GM21723 (cell line): Measurements from ENCODE around the gene CLSTN2.

Source experiments
- ATAC-seq: cut with Tn5 transposase; IDR thresholded peaks from one replicate; pipeline ENCODE4 v1.9.1; 2021; ENCODE audit warnings: mild to moderate bottlenecking, moderate library complexity; ENCODE audit not compliant: unreplicated experiment

CLSTN2 gene

DNA sequence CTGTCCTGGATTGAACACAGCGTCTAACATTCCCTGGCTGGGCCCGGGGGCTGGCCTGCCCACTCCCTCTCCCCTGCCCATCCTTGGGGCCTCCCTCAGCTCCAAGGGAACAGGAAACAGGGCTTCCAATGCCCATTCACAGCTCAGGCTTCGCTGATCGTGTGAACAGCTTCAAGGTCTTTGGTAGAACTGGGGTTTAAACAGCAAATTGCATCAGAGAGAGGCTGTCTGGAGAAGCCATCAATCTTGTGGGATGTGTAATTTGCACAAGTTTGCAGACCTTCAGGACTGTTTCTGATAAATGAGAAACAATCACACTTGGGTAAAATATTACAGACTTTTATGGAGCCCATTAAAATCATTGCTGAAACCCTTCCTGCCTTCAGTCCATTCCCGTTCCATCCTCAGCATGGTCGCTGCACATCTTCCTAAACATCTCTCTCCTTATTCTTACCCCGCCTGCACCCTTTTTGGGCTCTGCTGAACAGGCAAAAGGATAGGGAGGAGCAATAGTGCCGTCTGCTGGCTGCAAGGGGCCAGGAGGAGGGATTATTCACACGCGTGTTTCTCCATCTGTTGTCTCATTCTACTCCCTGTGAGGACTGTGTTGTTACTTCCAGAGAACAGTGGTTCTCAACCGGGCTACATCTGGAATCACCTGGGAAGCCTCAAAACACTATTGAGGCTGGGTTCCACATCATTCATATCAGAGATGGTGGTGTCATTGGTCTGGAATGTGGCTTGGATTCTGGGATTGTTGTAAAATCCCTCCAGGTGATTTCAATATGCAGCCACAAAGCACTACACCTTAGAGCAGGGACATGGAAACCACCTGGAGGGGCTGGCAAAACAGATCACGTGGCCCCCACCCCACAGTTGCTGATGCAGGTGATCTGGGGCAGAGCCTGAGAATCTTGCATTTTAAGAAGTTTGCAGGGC, 116.3 kb downstream of the CLSTN2 start:
- no peak for ATAC-seq

DNA sequence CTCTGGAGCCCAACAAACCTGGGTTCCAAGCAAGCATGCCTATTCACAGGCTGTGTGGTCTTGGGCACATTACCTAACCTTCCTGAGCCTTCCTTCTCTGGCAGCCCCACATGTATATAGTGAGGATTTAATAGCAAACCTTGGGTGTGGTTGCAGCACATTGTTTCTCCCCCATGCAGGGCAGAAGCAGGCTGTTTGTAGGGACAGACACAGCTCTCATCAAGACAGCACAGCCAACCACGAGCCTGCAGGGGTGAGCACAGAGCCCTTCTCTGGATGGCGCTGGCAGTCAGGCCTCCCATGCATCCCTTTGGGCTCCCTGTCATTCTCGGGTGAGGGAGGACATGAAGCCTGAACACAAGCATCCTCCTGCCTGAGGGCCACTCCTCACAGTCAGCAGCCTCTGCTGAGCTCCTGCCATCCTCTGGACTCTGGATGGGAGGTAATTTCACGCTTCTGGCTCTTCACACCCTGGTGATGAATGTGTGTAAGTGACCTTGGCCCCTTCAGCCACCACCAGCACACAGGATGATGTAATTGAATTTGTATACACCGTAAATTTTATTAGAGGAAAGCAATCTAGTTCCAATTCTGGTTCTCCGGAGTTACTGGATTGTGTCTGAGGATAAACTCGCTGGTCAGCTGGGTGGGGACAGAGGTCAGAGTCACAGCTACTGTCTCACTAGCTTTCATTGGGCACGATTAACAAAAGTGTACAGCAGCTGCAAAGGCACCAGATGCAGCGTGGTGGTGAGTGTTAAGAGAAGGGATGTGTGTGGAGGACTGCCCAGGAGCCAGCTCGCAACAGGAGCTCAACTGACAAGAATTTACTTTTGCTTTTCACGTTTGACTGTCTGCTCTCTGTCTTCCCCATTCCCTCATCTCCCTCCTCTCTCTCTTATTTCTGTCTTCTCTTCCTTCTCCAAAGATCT, 118.1 kb downstream of the CLSTN2 start:
- no peak for ATAC-seq

DNA sequence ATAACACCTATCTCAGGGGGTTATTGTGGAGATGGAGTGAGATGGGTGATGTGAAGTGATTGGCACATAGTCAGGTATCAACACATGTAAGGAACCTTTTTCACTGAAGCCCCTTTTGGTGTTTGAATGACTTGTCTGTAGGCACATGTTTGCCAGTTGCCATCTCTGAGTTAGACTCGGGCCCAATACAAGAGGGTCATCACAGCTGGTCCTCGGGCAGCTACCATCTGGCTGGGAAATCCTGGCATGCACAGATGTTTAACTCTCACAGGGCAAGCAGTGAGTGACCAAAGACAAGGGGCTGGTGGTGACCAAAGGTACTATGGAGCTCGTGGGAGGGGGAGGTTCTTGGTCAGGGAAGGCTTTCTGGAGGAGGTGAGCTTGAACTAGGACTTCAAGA, 118.8 kb downstream of the CLSTN2 start:
- ATAC-seq: no peak

DNA sequence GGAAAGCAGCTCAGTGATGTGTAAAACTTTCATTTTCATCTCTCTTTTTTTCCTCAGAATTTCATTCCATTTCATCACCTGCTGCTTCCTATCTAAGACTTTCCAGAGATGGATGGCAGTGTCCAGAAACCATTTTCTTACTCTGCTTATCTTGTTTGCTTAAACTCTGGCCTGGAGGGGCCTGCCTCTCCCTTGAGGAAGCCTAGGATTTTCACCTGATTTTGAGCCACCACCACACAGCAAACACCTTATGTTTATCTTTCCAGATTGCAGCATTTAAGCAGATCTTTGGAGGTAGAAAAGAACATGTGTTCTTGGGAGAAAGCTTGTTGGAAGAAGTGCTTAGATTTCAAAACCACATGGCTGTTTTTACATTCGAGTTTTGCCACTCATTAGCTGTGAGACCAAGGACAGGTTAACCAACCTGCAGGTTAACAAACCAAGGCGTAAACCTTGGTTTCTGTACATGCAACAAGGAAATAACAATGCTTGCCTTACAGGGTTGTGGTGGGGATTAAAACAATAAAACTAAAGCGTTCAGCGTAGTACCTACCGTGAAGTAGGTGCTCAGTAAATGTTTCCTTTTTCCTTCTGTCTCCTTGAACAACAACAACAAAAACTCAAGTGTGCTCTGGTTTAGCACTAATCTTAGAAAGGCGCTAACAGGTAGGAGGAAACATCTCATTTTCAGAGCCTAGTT, 120.3 kb downstream of the CLSTN2 start:
- ATAC-seq: no peak

DNA sequence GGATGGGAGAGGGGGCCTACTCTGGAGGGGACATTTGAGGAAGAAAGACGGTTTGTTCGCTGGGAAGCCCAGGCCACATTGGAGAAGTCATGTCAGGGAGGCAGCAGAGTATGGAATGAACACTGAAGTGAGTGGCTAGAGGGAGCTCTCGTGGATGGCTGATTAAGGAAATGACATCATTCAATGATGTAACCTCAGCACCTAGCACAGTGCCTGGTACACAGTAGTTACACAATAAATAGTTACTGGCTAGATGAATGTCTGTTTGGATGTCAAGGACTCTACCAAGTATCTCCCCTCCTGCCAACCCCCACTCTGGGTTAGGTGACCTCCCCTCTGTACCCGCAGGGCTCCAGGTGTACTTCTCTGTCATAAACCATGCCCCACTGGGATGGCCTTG, 121.1 kb downstream of the CLSTN2 start:
- no peak for ATAC-seq

DNA sequence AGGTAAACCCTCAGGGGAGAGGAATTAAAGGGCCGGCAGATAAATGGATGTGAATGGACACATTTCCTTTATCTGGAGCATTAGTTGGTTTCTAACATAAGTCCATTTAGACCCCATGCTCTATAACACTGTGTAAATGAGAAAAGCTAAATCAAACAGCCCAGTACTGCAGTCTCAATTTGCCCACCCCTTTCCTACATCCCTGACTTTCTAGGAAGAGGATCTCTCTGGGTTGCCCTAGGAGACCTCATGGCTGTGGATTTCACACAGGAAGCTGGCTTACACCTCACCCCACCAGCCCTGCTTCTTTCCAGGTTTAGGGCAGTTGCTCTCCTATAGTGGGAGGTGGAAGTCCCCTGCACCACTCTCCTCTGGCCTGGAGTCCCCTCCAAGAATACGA, 126.2 kb downstream of the CLSTN2 start:
- no peak for ATAC-seq

DNA sequence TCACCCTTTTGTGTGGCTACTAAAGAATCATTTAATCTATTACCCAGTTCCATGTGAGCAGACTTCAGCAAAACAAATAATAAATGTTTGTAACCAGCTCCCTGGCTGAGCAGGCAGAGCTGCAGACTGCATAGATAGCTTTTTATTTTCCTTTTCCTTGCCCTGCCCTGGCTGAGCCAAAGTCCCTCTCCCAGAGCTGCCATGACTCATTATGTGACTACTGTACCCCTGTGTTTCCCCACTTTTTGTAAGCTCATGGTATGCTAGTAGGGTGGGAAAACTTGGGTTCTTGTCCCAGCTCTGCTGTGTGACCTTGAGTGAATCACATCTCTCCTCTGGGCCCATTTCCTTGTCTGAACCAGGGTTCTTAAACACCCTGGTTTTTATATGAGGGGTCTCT, 127.5 kb downstream of the CLSTN2 start:
- ATAC-seq: no peak

DNA sequence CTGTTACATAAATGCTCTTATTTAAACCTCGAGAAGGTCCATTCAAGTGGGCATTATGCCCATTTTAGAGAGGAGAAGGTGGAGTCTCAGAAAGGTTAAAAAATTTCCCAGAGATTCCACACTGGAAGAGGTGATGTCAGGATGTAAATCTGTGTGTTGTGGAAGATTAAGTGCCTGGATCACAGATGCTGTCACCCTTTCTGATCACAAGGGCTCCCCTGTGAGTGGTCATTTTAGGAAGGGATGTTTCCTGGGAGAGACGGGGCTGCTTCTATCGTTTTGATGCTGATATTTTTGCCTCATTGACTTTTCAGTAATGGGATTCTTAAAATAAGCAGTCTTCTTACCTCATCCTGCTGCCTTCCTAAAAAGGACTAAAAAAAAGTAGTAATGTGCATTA, 132.5 kb downstream of the CLSTN2 start:
- no peak for ATAC-seq

DNA sequence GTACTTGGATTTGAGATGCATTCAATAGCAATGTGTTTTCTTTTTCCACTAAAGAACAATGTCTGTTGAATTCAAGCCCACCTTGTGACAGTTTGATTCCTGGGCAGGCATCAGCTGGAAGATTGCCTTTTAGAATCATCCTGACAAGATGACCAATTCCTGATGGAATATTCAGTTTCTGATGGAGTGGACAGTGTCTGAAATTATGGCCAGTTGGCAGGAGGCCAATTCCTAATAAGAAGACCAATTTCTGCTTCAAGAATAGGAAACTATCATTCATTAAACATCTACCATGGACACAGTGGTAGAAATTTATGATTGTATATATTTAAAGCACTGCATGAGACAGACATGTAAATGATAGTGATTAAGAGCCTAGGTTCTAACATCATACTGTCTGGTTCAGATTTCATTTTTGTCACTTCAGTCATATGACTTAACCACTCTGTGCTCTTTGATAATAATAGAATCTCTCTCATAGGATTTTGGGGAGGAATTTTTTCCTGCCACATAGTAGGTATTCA, 133.6 kb downstream of the CLSTN2 start:
- ATAC-seq: no peak

DNA sequence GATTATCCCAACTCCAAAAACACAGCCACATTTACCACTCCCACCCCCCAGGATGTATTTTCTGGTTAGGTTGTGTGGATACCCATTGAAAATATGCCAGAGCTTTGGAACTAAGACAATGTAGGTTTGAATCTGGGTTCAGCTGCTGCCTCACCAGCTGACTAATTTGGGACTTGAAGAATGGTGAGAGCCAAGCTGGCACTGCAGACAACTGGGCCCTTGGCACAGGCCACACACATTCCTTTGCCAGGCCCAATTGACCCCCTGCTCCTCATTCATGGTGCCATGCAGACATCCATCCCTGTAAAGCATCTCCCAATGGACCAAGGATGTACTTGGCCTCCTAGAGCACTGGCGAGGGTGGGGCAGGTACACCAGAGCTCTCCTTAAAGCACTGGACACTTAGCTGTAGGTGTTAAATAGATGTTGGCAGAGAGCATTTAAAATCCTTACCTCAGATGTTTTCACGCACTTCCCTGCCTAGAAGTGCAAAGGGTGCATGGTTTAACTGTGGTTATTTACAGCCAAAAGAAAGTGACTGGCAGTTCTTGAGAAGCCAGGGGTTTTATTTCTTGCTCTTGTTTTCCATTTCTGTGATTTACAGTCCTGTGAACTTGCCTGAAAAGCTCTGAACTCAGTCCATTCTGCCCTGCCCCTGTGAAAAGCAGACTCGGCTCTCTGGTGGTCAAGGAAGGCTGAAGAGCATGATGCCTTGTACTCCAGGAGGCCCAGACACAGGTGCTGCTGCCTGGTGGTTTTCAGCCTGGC, 138.5 kb downstream of the CLSTN2 start:
- no peak for ATAC-seq

DNA sequence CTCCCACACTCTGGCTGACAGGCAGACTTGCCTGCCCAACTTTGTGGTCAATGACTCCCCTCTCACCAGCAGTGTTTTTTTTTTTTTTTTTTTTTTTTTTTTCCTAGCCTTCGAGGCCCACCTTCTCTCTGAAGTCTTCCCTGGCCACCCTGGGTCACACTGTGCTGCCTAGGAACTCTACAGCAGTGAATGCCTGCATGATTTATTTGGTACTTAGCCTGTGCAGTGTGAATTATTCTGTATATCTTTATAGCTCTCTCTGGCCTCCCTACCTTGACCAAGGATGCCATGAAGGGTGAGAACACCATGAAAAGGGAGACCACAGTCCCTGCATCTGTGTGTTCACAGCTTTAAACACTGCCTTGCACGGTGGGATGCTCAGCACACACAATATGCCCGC, 141.6 kb downstream of the CLSTN2 start:
- no peak for ATAC-seq

DNA sequence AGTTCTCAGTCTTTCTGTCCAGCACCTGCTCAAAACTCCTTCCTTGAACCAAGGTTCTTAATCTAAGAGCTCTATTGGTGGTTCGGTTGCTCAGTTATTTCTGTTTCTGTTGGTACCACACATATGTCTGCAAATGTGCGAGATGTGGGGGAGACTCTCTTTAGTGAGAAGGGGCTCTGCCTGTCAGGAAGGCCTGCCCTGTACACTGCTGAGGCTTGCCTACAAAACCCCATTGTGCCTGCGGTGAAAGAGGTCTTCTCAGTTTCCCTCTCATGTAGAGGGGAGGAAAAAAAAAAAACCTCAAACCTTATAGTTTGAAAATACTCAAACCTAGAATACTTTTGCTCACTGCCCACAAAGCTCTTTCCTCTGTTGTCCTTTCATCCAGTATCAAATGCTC, 142.4 kb downstream of the CLSTN2 start:
- no peak for ATAC-seq

DNA sequence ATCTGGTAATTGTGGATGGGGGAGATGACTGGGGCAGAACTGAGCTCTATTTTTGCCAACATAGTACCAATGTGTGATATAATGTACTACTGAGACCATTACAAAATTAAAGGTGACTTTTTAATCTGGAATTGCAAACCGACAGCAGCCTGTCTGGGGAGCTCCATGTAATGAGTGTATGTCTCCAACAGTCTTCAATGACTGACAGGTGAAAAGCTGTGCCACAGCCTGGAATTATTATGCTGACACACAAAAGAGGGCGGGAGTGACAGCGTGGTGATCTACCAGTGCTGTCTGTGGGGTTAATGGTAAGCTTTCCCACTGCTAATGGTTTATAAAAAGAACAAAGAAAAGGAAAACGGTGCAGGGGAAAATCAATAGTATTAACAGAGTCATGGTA, 143.4 kb downstream of the CLSTN2 start:
- no peak for ATAC-seq

DNA sequence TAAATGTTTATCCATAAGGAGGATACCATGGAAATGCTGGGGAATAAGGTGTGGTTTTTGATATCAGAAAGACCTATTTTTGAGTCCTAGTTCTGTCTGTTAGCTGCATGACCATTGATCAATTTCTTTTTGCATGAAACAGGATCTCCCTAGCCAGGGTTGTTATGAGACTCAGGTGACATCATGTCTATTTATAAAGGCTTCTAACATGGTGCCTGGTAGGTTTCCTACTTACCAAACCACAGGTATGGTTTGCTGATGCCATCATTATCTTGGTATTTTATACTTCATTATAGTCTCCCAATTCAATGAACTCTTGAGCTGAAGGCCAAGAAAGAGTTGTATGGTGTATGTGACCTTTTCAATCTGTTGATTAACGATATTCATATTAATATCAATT, 144.0 kb downstream of the CLSTN2 start:
- no peak for ATAC-seq

DNA sequence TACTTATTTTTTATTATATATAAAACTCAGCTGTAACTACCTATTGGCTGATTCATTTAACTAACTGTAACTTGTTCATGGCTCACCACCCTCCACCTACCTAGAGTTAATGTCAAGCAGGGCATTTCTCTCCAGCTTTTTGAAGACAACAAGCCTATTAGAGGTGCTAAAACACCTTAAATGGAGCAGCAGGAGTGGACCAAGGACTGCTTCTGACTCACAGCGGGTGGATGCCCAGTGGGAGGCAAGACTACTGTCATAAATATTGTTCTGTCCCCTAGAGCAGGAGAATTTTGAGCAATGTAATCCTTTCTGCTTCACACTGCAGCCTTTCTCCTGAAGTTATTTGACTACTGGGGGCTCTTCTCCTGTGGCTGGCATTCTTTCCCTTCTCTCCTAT, 146.9 kb downstream of the CLSTN2 start:
- no peak for ATAC-seq

DNA sequence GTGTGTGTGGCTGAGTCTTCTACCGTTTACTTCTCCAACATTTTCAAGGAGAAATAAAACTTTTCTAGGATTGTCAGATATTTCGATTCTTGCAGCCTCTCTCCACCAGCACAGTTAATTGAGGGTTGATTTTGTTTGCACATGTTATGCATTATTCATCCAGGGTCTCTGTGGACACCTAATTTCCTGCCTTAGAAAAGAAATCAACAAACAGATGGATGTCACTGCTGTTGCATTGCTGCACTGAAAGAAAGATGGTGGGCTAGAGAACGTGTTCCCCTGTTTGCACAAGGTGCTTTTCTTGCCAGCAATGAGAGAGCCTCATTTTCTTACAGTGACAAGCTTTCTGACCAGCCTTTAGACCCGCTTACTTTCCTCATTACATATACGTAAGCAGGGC, 150.0 kb downstream of the CLSTN2 start:
- ATAC-seq: no peak

DNA sequence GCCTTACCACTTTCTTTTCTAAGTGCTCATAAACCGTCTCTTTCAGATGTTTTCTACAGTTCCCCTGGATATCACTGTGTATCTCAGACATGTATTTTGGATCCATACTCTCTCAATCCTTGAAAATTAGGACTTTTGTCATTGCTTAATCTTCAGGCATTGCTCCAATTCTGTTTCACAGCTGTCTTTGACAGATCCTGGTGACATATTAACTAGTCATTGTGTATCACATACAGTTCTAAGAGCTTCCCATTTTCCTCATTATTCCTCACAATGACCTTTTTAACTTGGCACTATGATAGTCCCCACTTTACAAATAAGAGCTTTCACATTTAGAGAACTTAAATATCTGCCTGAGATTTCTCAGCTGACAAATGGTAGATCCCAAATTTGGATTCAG, 151.7 kb downstream of the CLSTN2 start:
- ATAC-seq: no peak

DNA sequence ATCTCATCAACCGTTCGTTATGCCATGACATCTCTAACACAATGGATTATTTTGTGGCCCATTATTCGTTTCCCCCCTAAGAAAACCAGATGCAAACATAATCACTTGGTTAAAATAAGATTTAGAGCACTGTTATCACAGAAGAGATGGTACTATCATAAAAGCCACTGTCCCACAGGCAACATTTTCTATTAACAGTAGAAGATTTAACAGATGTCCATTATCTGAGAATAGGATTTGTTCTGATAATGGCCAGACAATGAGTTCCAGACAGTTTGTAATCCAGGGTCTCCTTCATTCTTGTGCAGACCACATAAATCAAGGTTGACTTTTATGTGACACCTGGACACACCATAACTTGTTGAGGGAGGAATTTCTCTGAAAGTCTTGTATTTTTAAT, 153.1 kb downstream of the CLSTN2 start:
- ATAC-seq: no peak

DNA sequence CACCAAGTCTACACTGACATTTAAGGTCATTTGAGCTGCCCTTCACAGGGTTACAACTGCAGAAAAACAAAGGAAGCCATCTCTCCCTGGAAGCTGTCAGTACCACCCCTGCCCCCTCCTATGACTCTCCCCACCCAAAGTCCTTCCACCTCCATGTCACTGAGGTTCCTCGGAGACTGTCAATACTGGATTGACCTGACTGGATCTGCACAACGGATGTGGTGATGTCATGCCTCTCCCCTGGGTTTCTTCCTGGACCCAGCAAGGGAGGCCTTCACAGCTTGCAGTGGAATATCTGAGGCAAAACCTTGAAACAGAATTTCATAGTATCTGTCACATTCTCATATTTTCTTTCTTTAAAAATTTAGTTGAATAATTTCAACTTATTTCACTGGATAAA, 153.5 kb downstream of the CLSTN2 start:
- no peak for ATAC-seq

DNA sequence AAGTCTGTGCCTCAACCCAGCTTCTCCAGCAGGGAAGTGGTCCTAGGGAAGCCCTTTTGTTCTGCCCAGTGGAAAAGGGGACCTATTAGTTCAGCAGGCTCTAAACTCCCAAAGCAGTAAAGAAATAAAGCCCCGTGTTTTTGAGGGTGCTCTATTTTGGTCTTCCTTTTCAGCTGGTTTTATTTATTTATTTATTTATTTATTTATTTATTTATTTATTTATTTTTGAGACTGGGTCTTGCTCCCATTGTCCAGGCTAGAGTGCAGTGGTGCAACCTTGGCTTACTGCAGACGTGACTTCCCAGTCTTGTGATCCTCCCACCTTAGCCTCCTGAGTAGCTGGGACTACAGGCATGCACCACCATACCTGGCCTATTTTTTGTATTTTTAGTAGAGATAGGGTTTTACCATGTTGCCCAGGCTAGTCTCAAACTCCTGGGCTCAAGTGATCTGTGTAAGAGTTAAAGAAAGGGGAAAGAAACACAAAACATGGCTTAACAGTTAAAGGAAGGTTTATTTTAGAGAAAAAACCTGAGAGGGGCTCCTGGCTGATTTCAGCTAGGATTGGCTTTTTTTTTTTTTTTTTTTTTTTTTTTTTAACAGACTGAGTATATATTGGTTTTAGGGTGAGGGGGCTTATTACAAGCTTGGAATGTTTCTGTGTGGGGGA, 154.6 kb downstream of the CLSTN2 start:
- ATAC-seq: no peak
